Esophagus (tissue), 2 donors: ENCODE data around the gene STUM. TPM values are rescaled to one million over a fixed set of nuclear protein-coding genes. Genes with fewer than 3 reads are reported as not detected.

Source experiments
- H3K27ac ChIP-seq, 2 donors: one replicate each; pipeline ENCODE4 v1.5.1; 2013; ENCODE audit warnings: low read depth in 2 of 2, mild to moderate bottlenecking in 2 of 2, inconsistent platforms in 1 of 2, low read length in 1 of 2, moderate library complexity in 1 of 2
- H3K27me3 ChIP-seq, 2 donors: one replicate each; pipeline ENCODE4 v1.6.1; 2013; ENCODE audit warnings: low read length in 2 of 2, control low read depth in 1 of 2, mild to moderate bottlenecking in 1 of 2; ENCODE audit not compliant: insufficient read depth in 2 of 2, control insufficient read depth in 1 of 2
- H3K36me3 ChIP-seq, 2 donors: one replicate each; pipeline ENCODE4 v1.6.1; 2013; ENCODE audit warnings: low read length in 1 of 2; ENCODE audit not compliant: control insufficient read depth in 2 of 2, insufficient read depth in 2 of 2
- H3K4me1 ChIP-seq, 2 donors: one replicate each; pipeline ENCODE4 v1.6.1; 2013; ENCODE audit warnings: low read length in 1 of 2; ENCODE audit not compliant: control insufficient read depth in 2 of 2, insufficient read depth in 2 of 2
- H3K4me3 ChIP-seq, 2 donors: one replicate each; pipeline ENCODE4 v1.5.1; 2013; ENCODE audit warnings: low read length in 2 of 2, mild to moderate bottlenecking in 2 of 2, low read depth in 1 of 2, moderate library complexity in 1 of 2
- H3K9me3 ChIP-seq, 2 donors: one replicate each; pipeline ENCODE4 v1.6.1; 2013; ENCODE audit warnings: mild to moderate bottlenecking in 2 of 2, low read depth in 1 of 2, low read length in 1 of 2, moderate library complexity in 1 of 2; ENCODE audit not compliant: control insufficient read depth in 2 of 2, insufficient read depth in 1 of 2
- WGBS, 2 donors: extraction: QIAGEN DNeasy Blood & Tissue Kit; methylation state at CpG; one replicate each; pipeline ENCODE4 v1.1.7; 2013; 5-methylcytosine and 5-hydroxymethylcytosine counted together
- polyA plus RNA-seq, 2 donors: library from polyadenylated mRNA; stranded (reverse); fragments of 200-250 nt; gene quantifications; one replicate each; pipeline ENCODE4 v1.2.3, GENCODE V29; 2013
- donor health status: healthy with polysubstance abuse.
- donor health status: Bipolar disorder and iron deficiency.

STUM gene
- polyA plus RNA-seq, 2 donors: 0.61 to 2.1 TPM

GRCh38 chr1:226576601-226577000 lies 28.0 kb downstream of the STUM start:
- no peaks in the 10 kb centered on the region for H3K9me3 ChIP-seq
- 74 to 77% methylated on average over 3 of the region's 3 CpGs for WGBS, 2 donors
- no peak overlapping the region for H3K27ac ChIP-seq
- H3K27me3 ChIP-seq: no peaks in the 10 kb centered on the region
- no peak overlapping the region for H3K4me3 ChIP-seq
- no peaks in the 10 kb centered on the region for H3K36me3 ChIP-seq
- H3K4me1 ChIP-seq: no peaks in the 10 kb centered on the region

- Histone ChIP-seq H3K4me3 (no peak overlapping the region), H3K36me3 (no peaks in the 10 kb centered on the region), H3K27ac (no peak overlapping the region), H3K27me3 (no peaks in the 10 kb centered on the region), H3K9me3 (no peaks in the 10 kb centered on the region), H3K4me1 (no peaks in the 10 kb centered on the region)
- 81 to 82% methylated on average over 14 to 15 of the region's 15 CpGs for WGBS, 2 donors
These were observed 29.0 kb downstream of the STUM start for GRCh38 chr1:226577401-226578180.

DNA sequence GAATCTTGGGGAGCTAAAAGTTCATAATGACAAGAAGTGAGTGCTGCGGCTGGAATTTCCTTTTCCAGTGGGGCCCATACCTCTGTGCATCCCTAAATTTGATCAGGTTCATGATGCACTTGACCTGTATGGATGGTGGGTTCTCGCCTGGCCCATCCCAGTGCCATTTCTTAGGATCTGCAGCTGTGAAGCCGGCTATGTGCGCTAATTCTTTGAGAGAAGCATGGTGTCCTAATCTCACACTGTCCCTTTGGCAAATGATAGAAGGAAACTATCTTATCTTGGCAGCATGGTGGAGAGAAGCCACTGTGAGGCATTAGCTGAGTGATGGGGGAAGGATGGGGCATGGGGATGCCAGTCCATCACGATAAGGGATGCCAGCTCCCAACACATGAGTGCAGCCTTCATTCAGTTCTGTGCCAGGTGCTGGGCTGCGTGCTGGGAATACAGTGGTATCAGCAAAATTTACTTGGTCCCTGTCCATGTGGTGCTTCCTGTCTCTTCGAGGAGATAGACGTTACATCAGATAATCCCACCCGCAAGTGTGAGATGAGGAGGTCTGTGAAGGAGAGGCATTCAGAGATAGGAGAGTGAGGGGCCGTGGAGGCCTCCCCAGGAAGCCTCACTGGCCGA lies 30.5 kb downstream of the STUM start:
- Histone ChIP-seq H3K27ac (no peak overlapping the region), H3K27me3 (no peaks in the 10 kb centered on the region), H3K9me3 (no peaks in the 10 kb centered on the region), H3K4me1 (no peaks in the 10 kb centered on the region), H3K36me3 (no peaks in the 10 kb centered on the region), H3K4me3 (no peak overlapping the region)
- 92 to 94% methylated on average over 11 of the region's 11 CpGs for WGBS, 2 donors

- H3K9me3 ChIP-seq: no peaks in the 10 kb centered on the region
- 92 to 95% methylated on average over 6 of the region's 6 CpGs for WGBS, 2 donors
- H3K36me3 ChIP-seq: no peaks in the 10 kb centered on the region
- H3K27ac ChIP-seq: no peak overlapping the region
- H3K27me3 ChIP-seq: no peaks in the 10 kb centered on the region
- no peak overlapping the region for H3K4me3 ChIP-seq
- no peaks in the 10 kb centered on the region for H3K4me1 ChIP-seq
These were observed 31.3 kb downstream of the STUM start for GRCh38 chr1:226579781-226580323.

DNA sequence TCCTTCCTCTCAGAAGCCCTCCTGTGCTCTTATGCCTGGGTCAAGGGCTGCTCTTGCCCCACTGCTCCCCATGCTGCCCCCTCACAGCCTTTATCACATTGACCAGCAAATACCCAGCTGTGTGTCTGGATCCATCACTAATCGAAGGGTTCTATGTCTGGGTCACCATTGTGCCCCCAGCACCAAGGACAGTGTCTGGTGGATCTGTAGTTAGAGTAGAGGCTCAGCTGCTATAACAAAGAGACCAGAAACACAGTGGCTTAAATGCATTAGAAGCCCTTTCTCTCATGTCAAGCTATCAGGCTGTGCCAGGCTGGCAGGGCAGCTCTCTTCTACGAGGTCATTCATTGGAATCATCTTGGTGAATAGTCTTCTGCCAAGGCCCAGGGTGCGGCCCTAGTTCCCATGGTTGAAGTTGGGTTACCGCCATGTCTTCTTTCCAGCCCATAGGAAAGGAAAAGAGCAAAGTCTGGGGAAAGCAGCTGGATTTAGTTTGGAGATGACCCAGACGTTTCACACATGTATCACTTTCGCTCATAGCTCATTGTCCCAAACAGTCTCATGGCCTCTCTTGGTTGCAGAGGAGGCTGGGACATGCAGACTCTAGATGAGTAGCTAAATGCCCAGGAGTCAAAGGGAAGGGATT lies 32.2 kb downstream of the STUM start:
- Histone ChIP-seq H3K4me1 (no peaks in the 10 kb centered on the region), H3K27me3 (no peaks in the 10 kb centered on the region), H3K9me3 (no peaks in the 10 kb centered on the region), H3K4me3 (no peak overlapping the region), H3K36me3 (no peaks in the 10 kb centered on the region), H3K27ac (no peak overlapping the region)
- 67 to 74% methylated on average over 6 of the region's 6 CpGs for WGBS, 2 donors

DNA sequence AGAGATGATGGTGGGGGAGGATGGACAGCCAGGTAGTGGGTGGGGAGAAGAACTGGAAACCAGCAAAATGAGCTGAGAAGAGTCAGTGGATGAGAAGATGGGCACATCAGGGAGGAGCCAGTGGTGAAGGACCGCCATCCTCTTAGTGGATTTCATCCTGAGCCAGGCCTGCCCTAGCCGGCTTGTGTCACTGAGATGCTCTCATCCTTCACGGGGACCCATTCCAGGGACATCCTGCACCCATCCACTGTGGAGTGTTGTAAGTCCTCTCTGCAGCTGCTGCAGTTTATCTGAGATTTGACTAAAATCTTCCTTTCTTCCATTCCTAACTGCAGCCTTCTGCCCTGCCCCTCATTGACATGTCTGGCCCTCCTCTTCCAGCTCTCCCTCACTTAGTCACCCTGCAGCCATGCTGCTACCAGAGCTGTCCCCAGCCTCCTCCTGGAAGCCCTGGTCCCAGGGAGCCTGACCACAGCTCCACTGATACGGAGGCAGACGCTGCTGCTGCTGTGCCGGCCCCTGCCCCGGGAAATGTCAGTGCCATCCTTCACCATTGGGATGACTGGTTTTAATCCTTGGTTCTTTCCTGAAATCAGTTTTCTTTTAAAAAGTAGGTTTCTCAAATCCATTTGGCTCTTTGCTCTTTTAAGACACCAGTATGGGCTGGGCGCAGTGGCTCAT lies 33.2 kb downstream of the STUM start:
- Histone ChIP-seq H3K36me3 (no peaks in the 10 kb centered on the region), H3K4me3 (no peak overlapping the region), H3K4me1 (no peaks in the 10 kb centered on the region), H3K27me3 (no peaks in the 10 kb centered on the region), H3K9me3 (no peaks in the 10 kb centered on the region), H3K27ac (no peak overlapping the region)
- WGBS, 2 donors: 95 to 97% methylated on average over 7 to 8 of the region's 8 CpGs

DNA sequence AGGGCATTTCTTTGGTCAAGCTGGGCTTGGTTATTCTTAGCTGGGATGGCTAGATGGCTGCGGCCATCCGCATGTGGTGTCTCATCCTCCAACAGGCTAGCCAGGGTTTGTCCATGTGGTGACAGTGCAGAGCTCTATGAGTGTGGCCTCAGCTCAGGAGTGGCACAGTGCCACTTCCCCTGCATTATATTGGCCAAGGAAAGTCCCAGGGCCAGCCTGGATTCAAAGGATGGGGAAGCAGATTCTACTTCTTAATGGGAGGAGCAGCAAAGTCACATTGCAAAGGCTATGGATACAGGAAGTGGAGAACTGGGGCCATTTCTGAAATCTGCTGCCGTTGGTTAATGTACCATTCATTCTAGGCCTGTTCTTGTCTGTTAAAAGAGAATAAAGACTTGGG lies 34.4 kb downstream of the STUM start:
- H3K4me3 ChIP-seq: no peak overlapping the region
- H3K36me3 ChIP-seq: no peaks in the 10 kb centered on the region
- no peaks in the 10 kb centered on the region for H3K4me1 ChIP-seq
- H3K27me3 ChIP-seq: no peaks in the 10 kb centered on the region
- 93 to 95% methylated on average over 3 of the region's 3 CpGs for WGBS, 2 donors
- no peak overlapping the region for H3K27ac ChIP-seq
- H3K9me3 ChIP-seq: no peaks in the 10 kb centered on the region

DNA sequence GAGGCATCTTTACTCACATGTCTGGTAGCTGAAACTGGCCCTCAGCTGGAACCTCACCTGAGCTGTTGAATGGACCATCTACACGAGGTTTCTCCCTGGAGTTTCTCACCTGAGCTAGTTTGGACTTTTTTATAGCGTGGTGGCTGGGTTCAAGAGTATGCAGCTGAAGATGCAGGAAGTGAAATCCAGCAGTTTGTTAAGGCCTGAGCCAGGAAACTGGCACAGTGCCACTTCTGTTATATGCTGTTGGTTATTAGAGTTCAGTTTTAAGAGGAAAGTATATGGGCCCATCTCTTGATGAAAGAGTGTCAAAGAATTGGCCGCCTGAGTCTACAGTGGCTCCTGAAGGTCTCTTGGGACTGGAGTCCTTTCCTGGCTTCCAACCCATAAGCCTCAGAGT lies 35.6 kb downstream of the STUM start:
- H3K27ac ChIP-seq: no peak overlapping the region
- no peaks in the 10 kb centered on the region for H3K36me3 ChIP-seq
- WGBS, 2 donors: 67 to 81% methylated on average over 3 of the region's 3 CpGs
- H3K27me3 ChIP-seq: no peaks in the 10 kb centered on the region
- no peaks in the 10 kb centered on the region for H3K9me3 ChIP-seq
- H3K4me1 ChIP-seq: no peaks in the 10 kb centered on the region
- no peak overlapping the region for H3K4me3 ChIP-seq

DNA sequence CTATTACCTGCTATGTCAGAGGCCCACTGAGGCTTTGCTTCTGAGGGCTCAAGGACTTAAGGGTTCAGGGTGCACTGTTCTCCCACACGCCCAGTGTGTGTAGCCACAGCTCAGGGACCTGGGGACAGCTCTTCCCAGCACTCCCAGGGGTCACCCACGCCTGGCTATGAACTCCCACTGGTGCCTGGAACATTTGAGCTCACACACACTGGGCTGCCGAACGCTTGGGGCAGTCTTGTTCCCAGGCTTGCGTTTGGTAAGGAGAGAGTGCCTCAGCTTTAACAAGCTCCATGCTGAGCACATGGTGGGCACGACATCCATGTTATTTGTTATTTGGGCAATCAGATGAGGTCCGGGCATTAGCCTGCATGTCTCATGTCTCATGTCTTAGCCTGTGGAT lies 37.6 kb downstream of the STUM start:
- no peaks in the 10 kb centered on the region for H3K9me3 ChIP-seq
- H3K36me3 ChIP-seq: no peaks in the 10 kb centered on the region
- no peak overlapping the region for H3K27ac ChIP-seq
- H3K4me3 ChIP-seq: no peak overlapping the region
- 90 to 91% methylated on average over 7 of the region's 7 CpGs for WGBS, 2 donors
- no peaks in the 10 kb centered on the region for H3K27me3 ChIP-seq
- no peaks in the 10 kb centered on the region for H3K4me1 ChIP-seq
